H7 (cell line): ENCODE data around the gene LAMA3. TPM values are rescaled to one million over a fixed set of nuclear protein-coding genes. Genes with fewer than 3 reads are reported as not detected.

Source experiments
- DNase-seq: peaks from one replicate; pipeline ENCODE4 v3.0.0; 2012
- H3K27me3 ChIP-seq: 2 replicates; pipeline ENCODE4 v1.6.0; 2011; ENCODE audit warnings: mild to moderate bottlenecking, low read length; ENCODE audit not compliant: control insufficient read depth, insufficient read depth
- H3K36me3 ChIP-seq: replicated peaks from 2 replicates; pipeline ENCODE4 v1.5.1; 2011; ENCODE audit warnings: low read length; ENCODE audit not compliant: control insufficient read depth, insufficient read depth
- H3K4me3 ChIP-seq: 2 replicates; pipeline ENCODE4 v1.5.1; 2011; ENCODE audit warnings: low read depth, mild to moderate bottlenecking, control low read depth, low read length, moderate library complexity; ENCODE audit not compliant: insufficient read depth
- total RNA-seq: library from RNA; depleted of rRNA; stranded (reverse); fragments of >200 nt; shearing (Covaris generic); gene quantifications from 2 replicates; pipeline ENCODE4 v1.2.3, GENCODE V29; 2014

LAMA3 gene
- total RNA-seq, 1 experiment from 2014 or later = 0.21 TPM

- no peaks in the 10 kb centered on the region for H3K36me3 ChIP-seq
- H3K27me3 ChIP-seq = no peaks in the 10 kb centered on the region
- H3K4me3 ChIP-seq = no peak overlapping the region
- DNase-seq = no peak
Observed at GRCh38 chr18:23977103-23977502, 287.9 kb downstream of the LAMA3 start.

GRCh38 chr18:23977719-23978483, 288.6 kb downstream of the LAMA3 start:
- Histone ChIP-seq H3K4me3 (no peak overlapping the region), H3K36me3 (no peaks in the 10 kb centered on the region), H3K27me3 (no peaks in the 10 kb centered on the region)
- no peak for DNase-seq

- H3K27me3 ChIP-seq = no peaks in the 10 kb centered on the region
- DNase-seq = no peak
- H3K36me3 ChIP-seq = no peaks in the 10 kb centered on the region
- H3K4me3 ChIP-seq = no peak overlapping the region
Observed at GRCh38 chr18:23981369-23981980, 292.2 kb downstream of the LAMA3 start.

GRCh38 chr18:23982155-23983079, 293.2 kb downstream of the LAMA3 start:
- Histone ChIP-seq H3K36me3 (no peaks in the 10 kb centered on the region), H3K4me3 (no peak overlapping the region), H3K27me3 (no peaks in the 10 kb centered on the region)
- no peak for DNase-seq

- no peak for DNase-seq
- no peaks in the 10 kb centered on the region for H3K27me3 ChIP-seq
- no peaks in the 10 kb centered on the region for H3K36me3 ChIP-seq
- H3K4me3 ChIP-seq = no peak overlapping the region
Observed at GRCh38 chr18:23983112-23983511, 293.9 kb downstream of the LAMA3 start.

- DNase-seq = no peak
- no peak overlapping the region for H3K4me3 ChIP-seq
- H3K36me3 ChIP-seq = no peaks in the 10 kb centered on the region
- no peaks in the 10 kb centered on the region for H3K27me3 ChIP-seq
Observed at GRCh38 chr18:23986600-23987359, 297.5 kb downstream of the LAMA3 start.

GRCh38 chr18:23990474-23991410, 301.5 kb downstream of the LAMA3 start:
- H3K36me3 ChIP-seq = no peaks in the 10 kb centered on the region
- H3K27me3 ChIP-seq = no peaks in the 10 kb centered on the region
- no peak for DNase-seq
- no peak overlapping the region for H3K4me3 ChIP-seq

GRCh38 chr18:23992089-23992940, 303.1 kb downstream of the LAMA3 start:
- Histone ChIP-seq H3K4me3 (no peak overlapping the region), H3K36me3 (no peaks in the 10 kb centered on the region), H3K27me3 (no peaks in the 10 kb centered on the region)
- no peak for DNase-seq

GRCh38 chr18:23992941-23993280, 303.7 kb downstream of the LAMA3 start:
- H3K4me3 ChIP-seq = no peak overlapping the region
- DNase-seq = no peak
- no peaks in the 10 kb centered on the region for H3K36me3 ChIP-seq
- H3K27me3 ChIP-seq = no peaks in the 10 kb centered on the region

- Histone ChIP-seq H3K4me3 (no peak overlapping the region), H3K27me3 (no peaks in the 10 kb centered on the region), H3K36me3 (no peaks in the 10 kb centered on the region)
- DNase-seq = no peak
Observed at GRCh38 chr18:23994361-23994902, 305.2 kb downstream of the LAMA3 start.

- no peak for DNase-seq
- no peaks in the 10 kb centered on the region for H3K36me3 ChIP-seq
Observed at GRCh38 chr18:23995180-23995579, 305.9 kb downstream of the LAMA3 start.

GRCh38 chr18:23998018-23998417, 308.8 kb downstream of the LAMA3 start:
- Histone ChIP-seq H3K36me3 (no peaks in the 10 kb centered on the region), H3K4me3 (no peak overlapping the region), H3K27me3 (no peaks in the 10 kb centered on the region)
- no peak for DNase-seq

More at GRCh38 chr18:23995180-23995579, 305.9 kb downstream of the LAMA3 start:
- Histone ChIP-seq H3K4me3 (no peak overlapping the region), H3K27me3 (no peaks in the 10 kb centered on the region)
